Measurements from ENCODE around the gene EREG. TPM values are rescaled to one million over a fixed set of nuclear protein-coding genes. Genes with fewer than 3 reads are reported as not detected.

EREG gene
- total RNA-seq, 1 experiment from 2014 or later, result 498 TPM

DNA sequence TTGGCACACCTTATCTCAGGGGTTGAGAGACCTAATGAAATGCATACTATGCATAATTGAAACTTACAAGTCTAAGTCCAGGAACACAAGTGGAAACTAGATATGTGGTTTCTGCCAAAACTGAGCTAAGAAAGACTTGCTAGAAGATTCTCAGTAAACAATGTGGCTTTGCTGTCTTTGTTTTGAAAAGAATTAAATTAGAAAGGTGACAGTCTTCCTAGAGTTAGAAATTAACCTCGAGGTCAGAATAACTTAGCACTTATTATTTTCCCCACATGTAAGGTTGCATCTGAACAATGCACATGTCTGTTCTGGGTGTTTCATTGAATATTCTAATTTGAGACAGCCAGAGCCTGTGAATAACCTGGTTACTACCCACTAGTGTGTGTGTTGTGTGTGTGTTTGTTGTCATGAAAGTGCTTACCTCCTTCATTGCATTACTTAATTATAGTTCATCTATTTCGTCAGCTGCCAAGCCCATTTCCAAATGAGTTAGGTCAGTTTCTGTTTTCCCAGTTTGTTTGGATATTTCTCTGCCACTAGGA, 1.5 kb downstream of the EREG start:
- peak overlapping the region; percentile 84 for H3K4me2 ChIP-seq (ENCODE audit: low read length)
- H3K4me1 ChIP-seq (ENCODE audit: control insufficient read depth in 1 of 2, insufficient read depth in 2 of 2, low read length in 2 of 2), result peaks cover 61 to 92% of the 10 kb centered on the region in 2 experiments
- ChIA-PET POLR2A (interaction anchor here (3.6 kb wide), 1 partner anchor 258 kb away, joined by 15 read pairs; no protein-coding TSS in a partner anchor), RAD21 (ENCODE audit: low non-redundant PET in 1 of 2, low total read pairs in 2 of 2, uncharacterized antibody in 2 of 2, unreplicated experiment in 2 of 2) (no interaction called here), CTCF (interaction anchor here (0.8 kb wide), 1 partner anchor 165 kb away, joined by 4 read pairs; no protein-coding TSS in a partner anchor)
- no peaks in the 10 kb centered on the region for H3K9me2 ChIP-seq (ENCODE audit: insufficient read depth)
- no peaks in the 10 kb centered on the region for H3K27me3 ChIP-seq (ENCODE audit: insufficient read depth, low read length)
- H3K4me3 ChIP-seq (replicated peaks in 1 of 2; ENCODE audit: low read depth in 1 of 2, low read length in 2 of 2), result peak overlapping the region; percentile 76 to 91
- peaks cover 7 to 45% of the 10 kb centered on the region in 2 experiments; a peak in 3 of 4 replicates for H3K36me3 ChIP-seq (ENCODE audit: control insufficient read depth in 1 of 2, insufficient read depth in 2 of 2, low read length in 2 of 2)
- no peak for DNase-seq (ENCODE audit: low read depth, low spot score)
- H3K9ac ChIP-seq (ENCODE audit: low read length), result peak overlapping the region; percentile 94
- H3K27ac ChIP-seq (ENCODE audit: low read depth, low read length), result peak overlapping the region; percentile 94
- no peak overlapping the region for H2AFZ ChIP-seq (ENCODE audit: low read depth, low read length, poor library complexity, severe bottlenecking)
- peaks cover 8% of the 10 kb centered on the region; the same call in 1 of the 2 replicates for H4K20me1 ChIP-seq (ENCODE audit: insufficient read depth)
- H3K79me2 ChIP-seq (ENCODE audit: insufficient read depth, low read length), result peaks cover 97% of the 10 kb centered on the region
- no TSS peak for BruUV-seq (replicated peaks)
- no peaks in the 10 kb centered on the region for H3K9me3 ChIP-seq (ENCODE audit: control insufficient read depth in 1 of 2, insufficient read depth in 1 of 2, low read depth in 1 of 2, low read length in 2 of 2)
- intact Hi-C loops (cut with micrococcal nuclease), result loop anchor here (1.0 kb wide), 1 partner anchor 8 kb away; no protein-coding TSS in a partner anchor
- ATAC-seq, result no peak
- TF ChIP-seq POLR2AphosphoS5 (IDR thresholded peaks at IDR 0.05; ENCODE audit: low read depth, low read length), result peak; percentile 91
- no peak for TF ChIP-seq EZH2phosphoT487 (IDR thresholded peaks at IDR 0.05; ENCODE audit: borderline replicate concordance)

DNA sequence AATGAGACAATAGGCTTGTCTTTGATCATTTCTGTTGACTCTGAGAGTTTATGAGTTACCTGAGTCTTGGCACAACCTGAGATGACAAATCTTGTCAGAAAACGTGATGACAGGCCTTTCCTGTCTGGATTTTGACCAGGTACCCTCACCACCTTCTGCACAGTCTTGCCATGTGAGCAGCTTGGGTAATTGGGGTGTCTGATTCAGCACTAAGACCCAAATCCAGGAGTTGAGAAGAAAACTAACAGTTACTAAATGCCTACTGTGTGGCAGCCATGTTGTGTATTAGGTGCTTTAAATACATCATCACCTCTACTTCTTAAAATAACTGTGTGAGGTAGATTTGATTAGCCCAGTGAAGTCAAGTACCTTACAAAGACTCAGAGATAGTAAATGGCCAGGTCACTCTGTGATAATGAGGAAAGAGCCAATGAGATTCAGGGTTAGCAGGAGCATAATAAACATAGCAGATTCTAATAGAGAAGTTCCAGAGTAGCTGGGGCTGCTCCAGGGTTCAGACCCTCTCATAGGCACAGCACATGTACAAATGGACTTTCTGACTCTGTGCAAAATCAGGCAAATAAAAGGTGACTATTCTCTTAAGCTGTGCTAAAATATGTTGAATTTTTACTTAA, 2.8 kb downstream of the EREG start:
- ChIA-PET CTCF (interaction anchor here (0.5 kb wide), 1 partner anchor 9 kb away, joined by 3 read pairs; no protein-coding TSS in a partner anchor), POLR2A (interaction anchor here (0.6 to 1.2 kb wide), 5 partner anchors 47 to 300 kb away, joined by 3 to 5 read pairs (median 3); no protein-coding TSS in a partner anchor), RAD21 (ENCODE audit: low non-redundant PET in 1 of 2, low total read pairs in 2 of 2, uncharacterized antibody in 2 of 2, unreplicated experiment in 2 of 2) (interaction anchor here in 1 of 2 experiments (0.6 kb wide), 1 partner anchor 9 kb away, joined by 5 read pairs; no protein-coding TSS in a partner anchor)
- H4K20me1 ChIP-seq (ENCODE audit: insufficient read depth), result peaks cover 8% of the 10 kb centered on the region; the same call in 1 of the 2 replicates
- H3K9ac ChIP-seq (ENCODE audit: low read length), result peak overlapping the region; percentile 94
- H3K9me3 ChIP-seq (ENCODE audit: control insufficient read depth in 1 of 2, insufficient read depth in 1 of 2, low read depth in 1 of 2, low read length in 2 of 2), result no peaks in the 10 kb centered on the region
- H3K79me2 ChIP-seq (ENCODE audit: insufficient read depth, low read length), result peaks cover 99% of the 10 kb centered on the region
- H3K4me2 ChIP-seq (ENCODE audit: low read length), result peak overlapping the region; percentile 84
- ATAC-seq (no peak), DNase-seq (ENCODE audit: low read depth, low spot score) (no peak)
- no peak overlapping the region for H2AFZ ChIP-seq (ENCODE audit: low read depth, low read length, poor library complexity, severe bottlenecking)
- no peaks in the 10 kb centered on the region for H3K9me2 ChIP-seq (ENCODE audit: insufficient read depth)
- peaks cover 7 to 47% of the 10 kb centered on the region in 2 experiments; a peak in 3 of 4 replicates for H3K36me3 ChIP-seq (ENCODE audit: control insufficient read depth in 1 of 2, insufficient read depth in 2 of 2, low read length in 2 of 2)
- peak; percentile 25 for TF ChIP-seq TCF7L2 (IDR thresholded peaks at IDR 0.05; ENCODE audit: borderline replicate concordance, extremely low read depth, insufficient read depth, insufficient read length)
- TF ChIP-seq ZNF274 (IDR thresholded peaks at IDR 0.05; ENCODE audit: low read depth, low read length), result no peak
- TF ChIP-seq POLR2AphosphoS5 (IDR thresholded peaks at IDR 0.05; ENCODE audit: low read depth, low read length), result peak; percentile 75
- no TSS peak for BruUV-seq (replicated peaks)
- no peaks in the 10 kb centered on the region for H3K27me3 ChIP-seq (ENCODE audit: insufficient read depth, low read length)
- peaks cover 65 to 92% of the 10 kb centered on the region in 2 experiments for H3K4me1 ChIP-seq (ENCODE audit: control insufficient read depth in 1 of 2, insufficient read depth in 2 of 2, low read length in 2 of 2)
- peak overlapping the region; percentile 76 to 91; a peak in 3 of 4 replicates for H3K4me3 ChIP-seq (replicated peaks in 1 of 2; ENCODE audit: low read depth in 1 of 2, low read length in 2 of 2)
- peak overlapping the region; percentile 94 for H3K27ac ChIP-seq (ENCODE audit: low read depth, low read length)
- intact Hi-C loops (cut with micrococcal nuclease), result no loop called here

Measured in HCT116 (cell line).